HCT116 (cell line): ENCODE results near the gene ZNF628.
A peak's percentile ranks its signal among the peaks of the same experiment; 100 is the strongest.

Experiments
- MAX ChIP-seq: IDR thresholded peaks from 2 replicates; pipeline ENCODE4 v1.6.1; 2012
- POLR2A ChIP-seq: IDR thresholded peaks from 2 replicates; pipeline ENCODE4 v1.7.0; 2011; ENCODE audit warnings: borderline replicate concordance; ENCODE audit not compliant: insufficient read depth, insufficient read length; ENCODE audit errors: extremely low read depth
- TF ChIP-seq, protein P1 (sequence below), 3 experiments: fragments of 200-600 bp in 1 of 3; sonication (generic) in 1 of 3; IDR thresholded peaks in 2 of 3; conservative IDR thresholded peaks in 1 of 3; 2 replicates each; pipeline ENCODE4 v1.5.1; 2012 to 2017; ENCODE audit warnings: low read depth in 2 of 3, low read length in 2 of 3, antibody characterized with exemption in 1 of 3, borderline replicate concordance in 1 of 3, control low read depth in 1 of 3, mild to moderate bottlenecking in 1 of 3, mixed read lengths in 1 of 3, mixed run types in 1 of 3, moderate library complexity in 1 of 3; ENCODE audit not compliant: insufficient read depth in 1 of 3
- TF ChIP-seq, protein P2 (sequence below): IDR thresholded peaks from 2 replicates; pipeline ENCODE4 v1.6.1; 2012; ENCODE audit warnings: low read depth

GRCh38 chr19:55462722-55463121, 13.7 kb upstream of the ZNF628 start:
- TF ChIP-seq, protein P1, sequence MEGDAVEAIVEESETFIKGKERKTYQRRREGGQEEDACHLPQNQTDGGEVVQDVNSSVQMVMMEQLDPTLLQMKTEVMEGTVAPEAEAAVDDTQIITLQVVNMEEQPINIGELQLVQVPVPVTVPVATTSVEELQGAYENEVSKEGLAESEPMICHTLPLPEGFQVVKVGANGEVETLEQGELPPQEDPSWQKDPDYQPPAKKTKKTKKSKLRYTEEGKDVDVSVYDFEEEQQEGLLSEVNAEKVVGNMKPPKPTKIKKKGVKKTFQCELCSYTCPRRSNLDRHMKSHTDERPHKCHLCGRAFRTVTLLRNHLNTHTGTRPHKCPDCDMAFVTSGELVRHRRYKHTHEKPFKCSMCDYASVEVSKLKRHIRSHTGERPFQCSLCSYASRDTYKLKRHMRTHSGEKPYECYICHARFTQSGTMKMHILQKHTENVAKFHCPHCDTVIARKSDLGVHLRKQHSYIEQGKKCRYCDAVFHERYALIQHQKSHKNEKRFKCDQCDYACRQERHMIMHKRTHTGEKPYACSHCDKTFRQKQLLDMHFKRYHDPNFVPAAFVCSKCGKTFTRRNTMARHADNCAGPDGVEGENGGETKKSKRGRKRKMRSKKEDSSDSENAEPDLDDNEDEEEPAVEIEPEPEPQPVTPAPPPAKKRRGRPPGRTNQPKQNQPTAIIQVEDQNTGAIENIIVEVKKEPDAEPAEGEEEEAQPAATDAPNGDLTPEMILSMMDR (IDR thresholded peaks at IDR 0.05 in 2 of 3, conservative IDR thresholded peaks at IDR 0.05 in 1 of 3; ENCODE audit: borderline replicate concordance in 1 of 3, insufficient read depth in 1 of 3, low read depth in 2 of 3, low read length in 2 of 3) = no peak
- TF ChIP-seq MAX (0 out of 2 replicates have a peak, but pooled peaks have one; percentile 4), POLR2A (no peak)
- TF ChIP-seq, protein P2, sequence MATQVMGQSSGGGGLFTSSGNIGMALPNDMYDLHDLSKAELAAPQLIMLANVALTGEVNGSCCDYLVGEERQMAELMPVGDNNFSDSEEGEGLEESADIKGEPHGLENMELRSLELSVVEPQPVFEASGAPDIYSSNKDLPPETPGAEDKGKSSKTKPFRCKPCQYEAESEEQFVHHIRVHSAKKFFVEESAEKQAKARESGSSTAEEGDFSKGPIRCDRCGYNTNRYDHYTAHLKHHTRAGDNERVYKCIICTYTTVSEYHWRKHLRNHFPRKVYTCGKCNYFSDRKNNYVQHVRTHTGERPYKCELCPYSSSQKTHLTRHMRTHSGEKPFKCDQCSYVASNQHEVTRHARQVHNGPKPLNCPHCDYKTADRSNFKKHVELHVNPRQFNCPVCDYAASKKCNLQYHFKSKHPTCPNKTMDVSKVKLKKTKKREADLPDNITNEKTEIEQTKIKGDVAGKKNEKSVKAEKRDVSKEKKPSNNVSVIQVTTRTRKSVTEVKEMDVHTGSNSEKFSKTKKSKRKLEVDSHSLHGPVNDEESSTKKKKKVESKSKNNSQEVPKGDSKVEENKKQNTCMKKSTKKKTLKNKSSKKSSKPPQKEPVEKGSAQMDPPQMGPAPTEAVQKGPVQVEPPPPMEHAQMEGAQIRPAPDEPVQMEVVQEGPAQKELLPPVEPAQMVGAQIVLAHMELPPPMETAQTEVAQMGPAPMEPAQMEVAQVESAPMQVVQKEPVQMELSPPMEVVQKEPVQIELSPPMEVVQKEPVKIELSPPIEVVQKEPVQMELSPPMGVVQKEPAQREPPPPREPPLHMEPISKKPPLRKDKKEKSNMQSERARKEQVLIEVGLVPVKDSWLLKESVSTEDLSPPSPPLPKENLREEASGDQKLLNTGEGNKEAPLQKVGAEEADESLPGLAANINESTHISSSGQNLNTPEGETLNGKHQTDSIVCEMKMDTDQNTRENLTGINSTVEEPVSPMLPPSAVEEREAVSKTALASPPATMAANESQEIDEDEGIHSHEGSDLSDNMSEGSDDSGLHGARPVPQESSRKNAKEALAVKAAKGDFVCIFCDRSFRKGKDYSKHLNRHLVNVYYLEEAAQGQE = no peak
